K562 (cell line): ENCODE data around the gene RALB.

Experiments used
- AFF4 ChIP-seq: sonication (generic); formaldehyde crosslinking; IDR thresholded peaks from 2 replicates; pipeline ENCODE4 v1.8.0; 2023; ENCODE audit warnings: mild to moderate bottlenecking, missing genetic modification reagents
- CHD2 ChIP-seq: IDR thresholded peaks from 2 replicates; pipeline ENCODE4 v1.6.1; 2011; ENCODE audit warnings: low read depth, low read length
- HINFP ChIP-seq: fragments of 450-650 bp; conservative IDR thresholded peaks from 2 replicates; pipeline ENCODE4 v1.6.1; 2016; ENCODE audit warnings: missing genetic modification characterization, low read depth, mild to moderate bottlenecking, control low read depth, missing compliant biosample characterization
- HNRNPH1 ChIP-seq: fragments of 200-400 bp; formaldehyde crosslinking; optimal IDR thresholded peaks from 2 replicates; pipeline ENCODE3; 2017; ENCODE audit warnings: low read depth, mild to moderate bottlenecking, low read length, moderate library complexity
- MBD2 ChIP-seq: sonication (generic); IDR thresholded peaks from 2 replicates; pipeline ENCODE4 v1.6.1; 2016; ENCODE audit warnings: low read depth, borderline replicate concordance
- NR1H2 ChIP-seq: sonication (generic); formaldehyde crosslinking; IDR thresholded peaks from 2 replicates; pipeline ENCODE4 v1.4.0; 2020; ENCODE audit warnings: mild to moderate bottlenecking, missing genetic modification reagents

- TF ChIP-seq HINFP (no peak), CHD2 (no peak), AFF4 (CRISPR knock-in tag) (no peak), HNRNPH1 (no peak), NR1H2 (CRISPR knock-in tag) (no peak), MBD2 (no peak)
These were observed 5.5 kb downstream of the RALB start for GRCh38 chr2:120258196-120258595.
